Neuronal stem cell (in vitro differentiated cells): ENCODE measurements around the gene SERPINB12.

Source experiments
- DNase-seq: peaks from one replicate; pipeline ENCODE4 v3.0.0-alpha.2; 2013; ENCODE audit warnings: low spot score
- H2AFZ ChIP-seq: one replicate; pipeline ENCODE4 v1.6.1; 2013; ENCODE audit warnings: mild to moderate bottlenecking, low read length, inconsistent platforms
- H2AK5ac ChIP-seq: 2 replicates; pipeline ENCODE4 v1.6.1; 2013; ENCODE audit warnings: low read depth, mild to moderate bottlenecking, inconsistent platforms, low read length, moderate library complexity, mixed read lengths
- H2BK120ac ChIP-seq: 2 replicates; pipeline ENCODE4 v1.6.1; 2013; ENCODE audit warnings: low read depth, mild to moderate bottlenecking, inconsistent platforms, low read length, moderate library complexity, mixed read lengths
- H2BK12ac ChIP-seq: one replicate; pipeline ENCODE4 v1.6.1; 2013; ENCODE audit warnings: low read length, inconsistent platforms
- H2BK15ac ChIP-seq: 2 replicates; pipeline ENCODE4 v1.6.1; 2013; ENCODE audit warnings: mild to moderate bottlenecking, low read length, inconsistent platforms, mixed read lengths
- H2BK5ac ChIP-seq: one replicate; pipeline ENCODE4 v1.6.1; 2013; ENCODE audit warnings: inconsistent platforms, mild to moderate bottlenecking, low read length, moderate library complexity
- H3K14ac ChIP-seq: one replicate; pipeline ENCODE4 v1.6.1; 2013; ENCODE audit warnings: low read length, inconsistent platforms
- H3K18ac ChIP-seq: 2 replicates; pipeline ENCODE4 v1.6.1; 2013; ENCODE audit warnings: low read length, inconsistent platforms
- H3K23ac ChIP-seq: 2 replicates; pipeline ENCODE4 v1.6.1; 2013; ENCODE audit warnings: low read depth, mild to moderate bottlenecking, mixed read lengths, low read length, inconsistent platforms; ENCODE audit not compliant: poor library complexity
- H3K27ac ChIP-seq: replicated peaks from 3 replicates; pipeline ENCODE4 v1.5.1; 2013; ENCODE audit warnings: low read length, inconsistent platforms
- H3K27me3 ChIP-seq, 3 experiments: 2 replicates each; pipeline ENCODE4 v1.6.1; 2013; ENCODE audit warnings: low read length in 3 of 3, mild to moderate bottlenecking in 2 of 3, inconsistent platforms in 1 of 3, low read depth in 1 of 3, mixed read lengths in 1 of 3, moderate library complexity in 1 of 3; ENCODE audit not compliant: control insufficient read depth in 3 of 3, insufficient read depth in 3 of 3
- H3K36me3 ChIP-seq, 2 donors: replicated peaks in 1 of 2; 2 replicates each; pipeline ENCODE4 v1.6.1; 2013; ENCODE audit warnings: low read length in 2 of 2; ENCODE audit not compliant: control insufficient read depth in 2 of 2, insufficient read depth in 2 of 2
- H3K4ac ChIP-seq: 2 replicates; pipeline ENCODE4 v1.6.1; 2013; ENCODE audit warnings: inconsistent platforms, mild to moderate bottlenecking, low read length, moderate library complexity
- H3K4me1 ChIP-seq, 2 donors: 1 replicate in 1 of 2; 2 replicates in 1 of 2; pipeline ENCODE4 v1.6.1; 2013; ENCODE audit warnings: low read length in 2 of 2, low read depth in 1 of 2; ENCODE audit not compliant: control insufficient read depth in 2 of 2, insufficient read depth in 1 of 2
- H3K4me2 ChIP-seq: one replicate; pipeline ENCODE4 v1.6.1; 2013; ENCODE audit warnings: mild to moderate bottlenecking, low read length, inconsistent platforms; ENCODE audit not compliant: insufficient read depth, poor library complexity, severe bottlenecking
- H3K4me3 ChIP-seq, 2 donors: 2 replicates each; pipeline ENCODE4 v1.5.1; 2013; ENCODE audit warnings: low read length in 2 of 2, mild to moderate bottlenecking in 2 of 2, inconsistent platforms in 1 of 2, moderate library complexity in 1 of 2
- H3K79me1 ChIP-seq: one replicate; pipeline ENCODE4 v1.6.1; 2013; ENCODE audit warnings: low read depth, mild to moderate bottlenecking, inconsistent platforms, low read length, moderate library complexity
- H3K9ac ChIP-seq: one replicate; pipeline ENCODE4 v1.6.1; 2013; ENCODE audit warnings: mild to moderate bottlenecking, low read depth, low read length, inconsistent platforms; ENCODE audit not compliant: poor library complexity
- H3K9me3 ChIP-seq, 2 donors: replicated peaks in 1 of 2; 2 replicates each; pipeline versions ENCODE3 to v1.6.1; 2013; ENCODE audit warnings: low read length in 2 of 2, mild to moderate bottlenecking in 2 of 2, inconsistent platforms in 1 of 2, low read depth in 1 of 2, mixed read lengths in 1 of 2, moderate library complexity in 1 of 2; ENCODE audit not compliant: control insufficient read depth in 2 of 2, insufficient read depth in 1 of 2
- H4K8ac ChIP-seq: one replicate; pipeline ENCODE4 v1.6.1; 2013; ENCODE audit warnings: low read depth, mild to moderate bottlenecking, inconsistent platforms, low read length, moderate library complexity
- H4K91ac ChIP-seq: one replicate; pipeline ENCODE4 v1.6.1; 2013; ENCODE audit warnings: low read length, low read depth, mild to moderate bottlenecking, inconsistent platforms; ENCODE audit not compliant: poor library complexity
- WGBS, 2 donors: extraction: QIAGEN DNeasy Blood & Tissue Kit; methylation state at CpG; one replicate each; pipeline ENCODE4 v1.1.7; 2013; ENCODE audit warnings: missing lambda C conversion rate in 2 of 2, mixed read lengths in 1 of 2; ENCODE audit not compliant: insufficient read length in 2 of 2, insufficient replicate concordance in 1 of 2; ENCODE audit errors: extremely low coverage in 2 of 2; 5-methylcytosine and 5-hydroxymethylcytosine counted together

The SERPINB12 gene

GRCh38 chr18:63613420-63613819, 71.3 kb downstream of the SERPINB12 start:
- no peak overlapping the region for H4K8ac ChIP-seq
- H4K91ac ChIP-seq, result no peak overlapping the region
- no peak overlapping the region for H3K27ac ChIP-seq
- no peaks in the 10 kb centered on the region for H3K36me3 ChIP-seq
- no peak for DNase-seq
- H2AK5ac ChIP-seq, result no peak overlapping the region
- no peak overlapping the region for H3K9ac ChIP-seq
- H3K14ac ChIP-seq, result no peak overlapping the region
- H3K23ac ChIP-seq, result no peak overlapping the region
- no peak overlapping the region for H3K4me2 ChIP-seq
- WGBS, 2 donors, result no CpG with 5 or more reads among the region's 4 CpGs
- H2BK5ac ChIP-seq, result no peak overlapping the region
- H3K18ac ChIP-seq, result no peak overlapping the region
- no peak overlapping the region for H2BK120ac ChIP-seq
- H3K4me1 ChIP-seq, result no peaks in the 10 kb centered on the region
- no peak overlapping the region for H2BK15ac ChIP-seq
- no peaks in the 10 kb centered on the region for H3K79me1 ChIP-seq
- H3K27me3 ChIP-seq, result no peaks in the 10 kb centered on the region
- H2BK12ac ChIP-seq, result no peak overlapping the region
- H3K4ac ChIP-seq, result no peak overlapping the region
- no peak overlapping the region for H3K4me3 ChIP-seq
- no peaks in the 10 kb centered on the region for H3K9me3 ChIP-seq
- H2AFZ ChIP-seq, result no peak overlapping the region

- H2BK12ac ChIP-seq, result no peak overlapping the region
- H3K36me3 ChIP-seq, result no peaks in the 10 kb centered on the region
- no peak for DNase-seq
- no peak overlapping the region for H3K9ac ChIP-seq
- H2AFZ ChIP-seq, result no peak overlapping the region
- no peak overlapping the region for H2BK5ac ChIP-seq
- no peaks in the 10 kb centered on the region for H3K27me3 ChIP-seq
- H3K4me3 ChIP-seq, result no peak overlapping the region
- H4K91ac ChIP-seq, result no peak overlapping the region
- no peak overlapping the region for H3K27ac ChIP-seq
- H3K79me1 ChIP-seq, result no peaks in the 10 kb centered on the region
- H3K14ac ChIP-seq, result no peak overlapping the region
- no peak overlapping the region for H2BK120ac ChIP-seq
- H3K4me2 ChIP-seq, result no peak overlapping the region
- no peaks in the 10 kb centered on the region for H3K4me1 ChIP-seq
- no peak overlapping the region for H2AK5ac ChIP-seq
- H3K23ac ChIP-seq, result no peak overlapping the region
- no peak overlapping the region for H2BK15ac ChIP-seq
- H3K18ac ChIP-seq, result no peak overlapping the region
- H3K4ac ChIP-seq, result no peak overlapping the region
- no peak overlapping the region for H4K8ac ChIP-seq
- WGBS, 2 donors, result no CpG with 5 or more reads among the region's 3 CpGs
- no peaks in the 10 kb centered on the region for H3K9me3 ChIP-seq
Measured at GRCh38 chr18:63617049-63617914, 75.1 kb downstream of the SERPINB12 start.

GRCh38 chr18:63617915-63618234, 75.7 kb downstream of the SERPINB12 start:
- Histone ChIP-seq H3K4me3 (no peak overlapping the region), H4K8ac (no peak overlapping the region), H4K91ac (no peak overlapping the region), H3K14ac (no peak overlapping the region), H3K4me2 (no peak overlapping the region), H2BK12ac (no peak overlapping the region), H3K23ac (no peak overlapping the region), H3K4ac (no peak overlapping the region), H3K36me3 (no peaks in the 10 kb centered on the region), H3K18ac (no peak overlapping the region), H3K4me1 (no peaks in the 10 kb centered on the region), H2BK15ac (no peak overlapping the region), H2AFZ (no peak overlapping the region), H3K9ac (no peak overlapping the region), H3K27ac (no peak overlapping the region), H3K27me3 (no peaks in the 10 kb centered on the region), H2BK5ac (no peak overlapping the region), H3K79me1 (no peaks in the 10 kb centered on the region), H3K9me3 (no peaks in the 10 kb centered on the region), H2BK120ac (no peak overlapping the region), H2AK5ac (no peak overlapping the region)
- WGBS, 2 donors, result 100% methylated on average over 1 of the region's 2 CpGs
- DNase-seq, result no peak
